MM.1S (cell line): ENCODE data around the gene TENM4.
A peak's percentile ranks its signal among the peaks of the same experiment; 100 is the strongest.

ENCODE experiments used
- DNase-seq: peaks from one replicate; pipeline ENCODE4 v3.0.0-alpha.2; 2015
- H2AFZ ChIP-seq: fragments of 300-600 bp; sonication (generic); 2 replicates; pipeline ENCODE4 v1.6.0; 2016; ENCODE audit warnings: antibody characterized with exemption, low read length
- H3F3A ChIP-seq: fragments of 300-600 bp; sonication (generic); 2 replicates; pipeline ENCODE4 v1.6.1; 2016; ENCODE audit warnings: mild to moderate bottlenecking, antibody characterized with exemption, low read length, moderate library complexity, mixed read lengths; ENCODE audit not compliant: insufficient read depth
- H3K27ac ChIP-seq: fragments of 300-600 bp; sonication (generic); 2 replicates; pipeline ENCODE4 v1.5.1; 2016; ENCODE audit warnings: mild to moderate bottlenecking, low read length
- H3K27me3 ChIP-seq: fragments of 300-600 bp; sonication (generic); replicated peaks from 2 replicates; pipeline ENCODE4 v1.6.0; 2016; ENCODE audit warnings: low read length; ENCODE audit not compliant: insufficient read depth
- H3K36me3 ChIP-seq: fragments of 300-600 bp; sonication (generic); replicated peaks from 2 replicates; pipeline ENCODE4 v1.6.1; 2016; ENCODE audit warnings: mild to moderate bottlenecking, low read length, mixed read lengths; ENCODE audit not compliant: insufficient read depth
- H3K4me1 ChIP-seq: fragments of 300-600 bp; sonication (generic); 2 replicates; pipeline ENCODE4 v1.6.1; 2016; ENCODE audit warnings: low read length, mixed read lengths
- H3K4me2 ChIP-seq: fragments of 300-600 bp; sonication (generic); 2 replicates; pipeline ENCODE4 v1.6.0; 2016; ENCODE audit warnings: low read depth, low read length
- H3K4me3 ChIP-seq: fragments of 300-600 bp; sonication (generic); 2 replicates; pipeline ENCODE4 v1.5.1; 2016; ENCODE audit warnings: low read length, mixed read lengths
- H3K79me2 ChIP-seq: fragments of 300-600 bp; sonication (generic); 2 replicates; pipeline ENCODE4 v1.6.1; 2016; ENCODE audit warnings: mixed run types, low read length, mixed read lengths
- H3K9ac ChIP-seq: fragments of 300-600 bp; sonication (generic); 2 replicates; pipeline ENCODE4 v1.6.1; 2016; ENCODE audit warnings: low read length, mixed read lengths
- H3K9me2 ChIP-seq: fragments of 300-600 bp; sonication (generic); replicated peaks from 2 replicates; pipeline ENCODE4 v1.6.1; 2016; ENCODE audit warnings: mild to moderate bottlenecking, low read length, mixed read lengths; ENCODE audit not compliant: insufficient read depth
- H3K9me3 ChIP-seq: fragments of 300-600 bp; sonication (generic); replicated peaks from 2 replicates; pipeline ENCODE4 v1.6.1; 2016; ENCODE audit warnings: mild to moderate bottlenecking, low read length, mixed read lengths; ENCODE audit not compliant: insufficient read depth
- H4K20me1 ChIP-seq: fragments of 300-600 bp; sonication (generic); 2 replicates; pipeline ENCODE4 v1.6.1; 2016; ENCODE audit warnings: mild to moderate bottlenecking, low read length, moderate library complexity, mixed read lengths; ENCODE audit not compliant: insufficient read depth
- CTCF ChIP-seq: fragments of 300-600 bp; sonication (generic); IDR thresholded peaks from 2 replicates; pipeline ENCODE4 v1.5.1; 2016; ENCODE audit warnings: antibody characterized with exemption, low read length, mixed read lengths
- EZH2 ChIP-seq: fragments of 300-600 bp; sonication (generic); optimal IDR thresholded peaks from 2 replicates; pipeline ENCODE3; 2017; ENCODE audit warnings: low read depth, mild to moderate bottlenecking, antibody characterized with exemption, low read length, mixed read lengths
- EZH2phosphoT487 ChIP-seq: fragments of 300-600 bp; sonication (generic); IDR thresholded peaks from 2 replicates; pipeline ENCODE4 v1.6.1; 2018; ENCODE audit warnings: antibody characterized with exemption, low read length

The TENM4 gene

GRCh38 chr11:79165908-79166307 is 274.9 kb downstream of the TENM4 start:
- DNase-seq = no peak
- Histone ChIP-seq H3K79me2 (no peaks in the 10 kb centered on the region), H3K4me2 (no peak overlapping the region)

GRCh38 chr11:79160791-79161403 is 279.9 kb downstream of the TENM4 start:
- no peaks in the 10 kb centered on the region for H3K9me2 ChIP-seq
- H3K9me3 ChIP-seq = no peaks in the 10 kb centered on the region
- H3K4me1 ChIP-seq = no peaks in the 10 kb centered on the region
- no peak overlapping the region for H3K4me2 ChIP-seq
- TF ChIP-seq EZH2phosphoT487 (no peak), EZH2 (no peak), CTCF (peak; percentile 16; the same call in 1 of the 2 replicates)
- H3K79me2 ChIP-seq = no peaks in the 10 kb centered on the region
- H4K20me1 ChIP-seq = no peaks in the 10 kb centered on the region
- no peak overlapping the region for H2AFZ ChIP-seq
- no peaks in the 10 kb centered on the region for H3F3A ChIP-seq
- no peak for DNase-seq
- H3K27ac ChIP-seq = no peak overlapping the region
- no peaks in the 10 kb centered on the region for H3K27me3 ChIP-seq
- no peaks in the 10 kb centered on the region for H3K36me3 ChIP-seq
- no peak overlapping the region for H3K9ac ChIP-seq
- no peak overlapping the region for H3K4me3 ChIP-seq

More at GRCh38 chr11:79165908-79166307, 274.9 kb downstream of the TENM4 start:
- Histone ChIP-seq H3K4me3 (no peak overlapping the region), H3F3A (no peaks in the 10 kb centered on the region), H3K9ac (no peak overlapping the region), H3K9me2 (no peaks in the 10 kb centered on the region), H3K27me3 (no peaks in the 10 kb centered on the region), H3K27ac (no peak overlapping the region), H2AFZ (no peak overlapping the region), H4K20me1 (no peaks in the 10 kb centered on the region), H3K4me1 (no peaks in the 10 kb centered on the region), H3K9me3 (no peaks in the 10 kb centered on the region), H3K36me3 (no peaks in the 10 kb centered on the region)
- TF ChIP-seq EZH2phosphoT487 = no peak

GRCh38 chr11:79159657-79160450 is 281.0 kb downstream of the TENM4 start:
- Histone ChIP-seq H3K36me3 (no peaks in the 10 kb centered on the region), H4K20me1 (no peaks in the 10 kb centered on the region), H3K4me2 (no peak overlapping the region), H3K27me3 (no peaks in the 10 kb centered on the region), H3K9me3 (no peaks in the 10 kb centered on the region), H3K9ac (no peak overlapping the region), H3K9me2 (no peaks in the 10 kb centered on the region), H3K4me3 (no peak overlapping the region), H3K4me1 (no peaks in the 10 kb centered on the region), H2AFZ (no peak overlapping the region), H3K27ac (no peak overlapping the region), H3K79me2 (no peaks in the 10 kb centered on the region), H3F3A (no peaks in the 10 kb centered on the region)
- DNase-seq = no peak
- TF ChIP-seq CTCF = no peak
- no peak for TF ChIP-seq EZH2phosphoT487
- TF ChIP-seq EZH2 = no peak

GRCh38 chr11:79157738-79158137 is 283.1 kb downstream of the TENM4 start:
- no peaks in the 10 kb centered on the region for H3K9me2 ChIP-seq
- no peak overlapping the region for H3K9ac ChIP-seq
- no peak overlapping the region for H3K4me3 ChIP-seq
- H3F3A ChIP-seq = no peaks in the 10 kb centered on the region
- H4K20me1 ChIP-seq = no peaks in the 10 kb centered on the region
- no peaks in the 10 kb centered on the region for H3K27me3 ChIP-seq
- no peaks in the 10 kb centered on the region for H3K79me2 ChIP-seq
- no peak overlapping the region for H3K4me2 ChIP-seq
- DNase-seq = no peak
- TF ChIP-seq CTCF (no peak), EZH2phosphoT487 (no peak), EZH2 (no peak)
- no peak overlapping the region for H2AFZ ChIP-seq
- no peak overlapping the region for H3K27ac ChIP-seq
- no peaks in the 10 kb centered on the region for H3K36me3 ChIP-seq
- H3K9me3 ChIP-seq = no peaks in the 10 kb centered on the region
- H3K4me1 ChIP-seq = no peaks in the 10 kb centered on the region
